Measurements from ENCODE around the gene VAC14.

Gene VAC14

DNA sequence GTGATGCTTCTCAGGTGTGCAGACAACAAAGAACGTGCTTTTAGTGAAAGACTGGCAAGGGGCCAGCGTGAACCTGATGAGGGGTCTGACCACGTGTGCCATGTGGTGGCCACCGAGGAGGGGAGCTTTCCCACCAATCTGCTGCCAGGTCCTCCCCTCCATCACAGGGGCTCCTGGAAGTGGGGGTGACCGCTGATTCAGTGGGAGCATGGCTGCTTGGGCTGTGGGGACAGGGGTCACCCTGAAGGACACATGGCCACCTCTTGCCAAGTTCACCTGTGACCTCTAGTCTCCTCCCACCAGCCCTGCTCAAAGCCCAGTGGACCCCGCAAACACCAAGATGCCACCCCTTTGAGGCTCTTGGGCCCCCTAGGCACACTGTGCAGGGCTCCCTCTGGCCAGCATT, 77.2 kb downstream of the VAC14 start:
- no peak overlapping the region for H3K4me3 ChIP-seq (replicated peaks; ENCODE audit: low read depth, low read length)
- DNase-seq (ENCODE audit: low read depth), result no peak
- TF ChIP-seq, protein P1, sequence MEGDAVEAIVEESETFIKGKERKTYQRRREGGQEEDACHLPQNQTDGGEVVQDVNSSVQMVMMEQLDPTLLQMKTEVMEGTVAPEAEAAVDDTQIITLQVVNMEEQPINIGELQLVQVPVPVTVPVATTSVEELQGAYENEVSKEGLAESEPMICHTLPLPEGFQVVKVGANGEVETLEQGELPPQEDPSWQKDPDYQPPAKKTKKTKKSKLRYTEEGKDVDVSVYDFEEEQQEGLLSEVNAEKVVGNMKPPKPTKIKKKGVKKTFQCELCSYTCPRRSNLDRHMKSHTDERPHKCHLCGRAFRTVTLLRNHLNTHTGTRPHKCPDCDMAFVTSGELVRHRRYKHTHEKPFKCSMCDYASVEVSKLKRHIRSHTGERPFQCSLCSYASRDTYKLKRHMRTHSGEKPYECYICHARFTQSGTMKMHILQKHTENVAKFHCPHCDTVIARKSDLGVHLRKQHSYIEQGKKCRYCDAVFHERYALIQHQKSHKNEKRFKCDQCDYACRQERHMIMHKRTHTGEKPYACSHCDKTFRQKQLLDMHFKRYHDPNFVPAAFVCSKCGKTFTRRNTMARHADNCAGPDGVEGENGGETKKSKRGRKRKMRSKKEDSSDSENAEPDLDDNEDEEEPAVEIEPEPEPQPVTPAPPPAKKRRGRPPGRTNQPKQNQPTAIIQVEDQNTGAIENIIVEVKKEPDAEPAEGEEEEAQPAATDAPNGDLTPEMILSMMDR (IDR thresholded peaks at IDR 0.05; ENCODE audit: low read length, missing control alignments), result no peak

DNA sequence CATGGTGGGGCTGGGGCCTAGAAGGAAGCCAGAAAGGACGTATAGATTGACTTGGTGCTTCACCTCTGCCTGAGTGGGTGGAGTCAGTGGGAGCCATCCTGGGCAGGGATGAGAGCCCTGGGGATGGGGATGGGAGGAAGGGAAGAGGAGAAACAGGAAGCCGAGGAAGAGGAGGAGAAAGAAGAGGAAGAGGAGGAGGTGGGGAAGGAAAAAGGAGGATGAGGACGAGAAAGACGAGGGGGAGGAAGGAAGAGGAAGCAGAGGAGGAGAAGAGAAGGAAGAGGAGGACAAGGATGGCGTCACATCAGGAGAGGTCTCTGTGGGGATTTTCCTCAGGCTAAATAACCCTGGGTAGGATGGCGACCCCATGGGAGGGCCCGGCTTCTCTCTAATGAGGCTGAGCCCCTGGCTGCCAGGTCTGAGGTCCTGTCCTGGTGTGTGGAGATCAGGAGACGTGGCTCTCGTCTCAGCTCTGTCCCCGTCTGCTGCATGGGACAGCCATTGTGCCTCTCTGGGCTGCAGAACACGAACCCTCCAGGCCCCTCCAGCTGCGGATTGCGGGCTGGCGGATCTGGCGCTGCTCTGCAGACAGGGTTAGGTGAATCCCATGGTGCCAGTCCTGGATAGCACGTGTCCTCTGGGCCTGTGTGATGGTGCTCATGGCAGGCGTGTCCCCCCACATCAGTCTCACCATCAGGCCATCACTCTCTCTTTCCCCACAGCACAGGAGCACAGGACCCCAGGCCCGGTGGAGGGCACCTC, 79.6 kb downstream of the VAC14 start:
- no peak for DNase-seq (ENCODE audit: low read depth)
- no peak overlapping the region for H3K4me3 ChIP-seq (replicated peaks; ENCODE audit: low read depth, low read length)
- TF ChIP-seq, protein P1 (IDR thresholded peaks at IDR 0.05; ENCODE audit: low read length, missing control alignments), result no peak

DNA sequence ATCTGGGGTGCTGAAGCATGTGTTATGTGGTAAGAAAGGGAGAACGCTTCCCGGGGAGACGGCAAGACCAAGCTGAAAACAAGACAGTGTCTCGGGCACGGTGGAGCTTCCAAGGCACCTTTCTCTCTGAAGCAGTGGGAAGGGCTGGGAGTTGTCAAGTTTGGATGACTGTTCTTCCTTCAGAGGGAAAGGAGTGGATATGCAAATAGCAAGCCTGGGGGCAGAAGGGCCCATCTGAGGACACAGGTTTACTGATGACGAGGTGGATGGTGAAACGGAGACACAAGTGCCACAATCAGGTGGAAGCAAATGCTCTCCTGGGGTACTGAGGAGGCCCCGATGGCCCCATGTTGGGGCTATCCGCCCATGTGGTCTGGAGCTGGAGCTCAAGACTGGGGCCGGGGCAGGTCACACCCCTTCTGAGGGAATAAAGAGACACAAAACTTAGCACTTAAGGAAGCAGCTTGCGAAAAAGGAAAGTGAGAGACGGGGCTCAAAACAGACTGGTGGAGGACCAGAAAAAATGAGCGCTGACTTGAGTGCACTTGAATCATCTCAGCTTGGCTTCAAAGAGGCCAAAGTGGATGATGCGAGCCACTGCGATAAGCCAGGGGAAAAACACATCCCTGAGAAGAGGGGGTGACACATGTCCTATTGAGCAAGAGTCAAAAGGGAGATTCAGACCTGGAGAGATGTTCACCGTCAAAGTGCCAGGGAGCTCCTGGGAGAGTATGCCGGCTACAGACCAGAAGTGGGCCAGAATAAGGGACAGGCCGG, 80.3 kb downstream of the VAC14 start:
- no peak for DNase-seq (ENCODE audit: low read depth)
- H3K4me3 ChIP-seq (replicated peaks; ENCODE audit: low read depth, low read length), result no peak overlapping the region

DNA sequence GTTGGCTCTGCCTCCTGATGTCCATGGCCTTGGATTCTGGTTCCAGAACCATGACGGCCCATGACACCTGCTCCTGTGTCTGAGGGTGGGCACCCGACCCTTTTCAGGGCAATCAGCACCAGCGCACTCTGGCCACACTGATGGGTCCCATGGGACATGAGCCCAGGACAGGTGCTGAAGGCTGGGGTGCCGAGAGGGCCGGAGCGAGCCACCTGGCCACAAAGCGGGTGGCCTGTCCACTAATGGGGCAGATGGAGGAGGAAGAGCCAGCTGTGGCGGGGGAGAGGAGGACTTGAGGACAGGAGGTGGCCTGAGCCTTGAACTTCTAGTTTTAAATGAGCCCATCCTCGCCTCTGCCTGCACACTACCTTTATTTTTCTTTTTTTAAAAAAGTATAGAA, 83.9 kb downstream of the VAC14 start:
- no peak overlapping the region for H3K4me3 ChIP-seq (replicated peaks; ENCODE audit: low read depth, low read length)
- TF ChIP-seq, protein P1 (IDR thresholded peaks at IDR 0.05; ENCODE audit: low read length, missing control alignments), result no peak
- DNase-seq (ENCODE audit: low read depth), result no peak

More for the DNA sequence above, 80.3 kb downstream of the VAC14 start:
- TF ChIP-seq, protein P1 (IDR thresholded peaks at IDR 0.05; ENCODE audit: low read length, missing control alignments), result no peak

DNA sequence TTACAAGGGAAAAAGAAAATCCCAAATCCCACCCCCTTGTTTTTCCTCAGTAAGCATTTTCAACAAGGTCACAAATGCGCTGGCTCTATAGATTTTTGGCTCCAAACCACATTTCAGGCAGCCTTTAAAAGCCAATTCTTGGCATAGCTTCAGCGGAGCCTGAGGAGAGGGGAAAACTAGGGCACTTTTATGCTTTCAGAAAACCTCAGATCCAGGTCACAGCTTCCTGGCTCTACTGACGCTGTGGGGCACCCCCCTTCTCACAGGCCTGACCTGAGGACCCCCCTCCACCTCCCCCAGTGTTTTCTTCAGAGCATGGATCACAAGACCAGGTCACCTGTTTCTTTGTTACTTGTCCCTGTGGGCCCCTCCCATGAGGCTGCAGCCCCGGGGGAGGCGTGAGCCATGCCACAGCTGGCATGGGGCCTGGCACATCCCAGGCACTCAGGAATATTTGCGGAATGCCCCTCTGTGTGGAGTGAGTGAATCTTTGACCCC, 85.0 kb downstream of the VAC14 start:
- no peak overlapping the region for H3K4me3 ChIP-seq (replicated peaks; ENCODE audit: low read depth, low read length)
- TF ChIP-seq, protein P1 (IDR thresholded peaks at IDR 0.05; ENCODE audit: low read length, missing control alignments), result no peak
- DNase-seq (ENCODE audit: low read depth), result peak; percentile 68

DNA sequence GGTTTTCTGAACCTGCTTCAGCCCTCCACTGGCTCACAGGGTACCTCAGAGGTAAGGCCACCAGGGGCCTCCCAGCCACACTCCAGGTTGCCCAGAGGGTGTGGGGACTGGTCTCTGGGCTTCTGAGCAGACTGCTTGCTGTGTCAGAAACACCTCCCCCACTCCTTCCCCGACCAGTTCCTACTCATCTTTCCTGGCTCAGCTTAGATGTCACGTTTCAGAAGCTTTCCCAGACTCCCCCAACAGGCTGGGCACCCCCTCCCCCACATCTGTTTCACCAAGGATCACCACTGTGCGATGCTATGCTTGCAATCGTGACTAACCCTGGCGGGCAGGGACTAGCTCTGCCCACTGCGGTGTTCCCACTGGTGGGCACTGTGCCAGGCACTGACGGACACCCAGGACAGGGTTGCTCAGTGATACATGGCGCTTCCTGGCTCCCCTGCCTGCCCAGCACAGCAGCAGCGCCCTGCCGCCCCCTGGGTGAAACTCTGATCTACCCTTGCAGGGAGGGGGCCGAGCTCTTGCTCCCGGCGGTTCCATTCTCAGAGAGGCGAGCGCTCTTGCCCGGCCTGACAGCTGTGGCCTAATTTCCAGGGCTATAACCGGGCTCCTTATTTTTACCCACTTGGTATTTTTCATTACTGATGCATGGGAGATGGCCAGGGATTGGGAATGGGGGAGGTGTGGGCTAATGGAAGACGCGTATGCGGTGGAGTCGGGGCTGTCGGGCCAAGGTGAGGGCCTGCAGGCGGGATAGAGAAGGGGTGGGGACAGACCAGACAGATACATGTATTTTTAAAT, 85.7 kb downstream of the VAC14 start:
- H3K4me3 ChIP-seq (replicated peaks; ENCODE audit: low read depth, low read length), result no peak overlapping the region
- TF ChIP-seq, protein P1 (IDR thresholded peaks at IDR 0.05; ENCODE audit: low read length, missing control alignments), result peak; percentile 7
- DNase-seq (ENCODE audit: low read depth), result peak; percentile 95

All from fibroblast of pulmonary artery (primary cell).